ENCODE data around the gene PRDX5. TPM values are rescaled to one million over a fixed set of nuclear protein-coding genes. Genes with fewer than 3 reads are reported as not detected.

The PRDX5 gene
- total and polyA plus RNA-seq, 9 of the 15 experiments (the other 6 are each of a cell fraction or from before 2014, with no cell fraction given) = 40.8 to 327 (median 204) TPM

DNA sequence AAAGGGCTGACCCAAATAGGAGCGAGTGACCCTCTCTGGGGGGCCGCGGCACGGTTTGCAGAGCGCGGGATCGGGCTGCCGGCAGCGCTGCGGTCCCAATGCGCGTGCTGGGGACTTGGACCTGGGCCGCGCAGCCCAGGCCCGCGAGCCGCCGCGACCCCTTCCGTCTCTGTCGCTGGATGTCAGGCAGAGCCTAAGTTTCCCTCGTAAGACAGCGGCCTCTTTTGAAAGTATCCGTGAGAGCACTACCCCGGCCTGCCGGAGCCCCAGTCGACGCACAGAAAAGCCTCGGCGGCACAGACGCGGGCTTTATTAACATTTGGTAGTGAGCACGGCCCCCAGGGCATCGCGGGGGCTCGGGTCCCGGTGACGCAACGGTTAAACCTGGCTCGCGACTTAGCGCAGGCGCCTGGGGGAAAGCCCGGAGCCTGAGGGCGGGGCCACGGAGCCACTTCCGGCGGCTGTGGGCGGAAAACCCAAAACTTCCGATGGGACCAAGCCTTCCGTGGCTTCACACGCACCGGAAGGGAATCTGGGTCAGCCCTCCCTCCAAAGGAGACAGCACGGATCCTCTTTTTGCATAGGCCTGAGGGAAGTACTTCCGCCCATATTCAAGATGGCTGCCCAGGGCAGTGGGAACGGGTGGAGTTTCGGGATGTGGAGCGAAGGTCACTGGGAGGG, 48.2 kb upstream of the PRDX5 start (continued):
- peak; percentile 98 for TF ChIP-seq CXXC5 (CRISPR knock-in tag; IDR thresholded peaks at IDR 0.05)
- TF ChIP-seq PCBP1 (IDR thresholded peaks at IDR 0.05; ENCODE audit: low read depth, low read length, poor library complexity, severe bottlenecking) = no peak
- TF ChIP-seq TBL1XR1 (IDR thresholded peaks at IDR 0.05; ENCODE audit: low read length in 2 of 2) = peak in 1 of 2 experiments; percentile 52; a peak in 1 of 4 replicates
- TF ChIP-seq ZBED1 (IDR thresholded peaks at IDR 0.05) = no peak; the same call in 1 of the 2 replicates
- TF ChIP-seq POLR2AphosphoS5 (IDR thresholded peaks at IDR 0.05; ENCODE audit: control insufficient read depth, insufficient read depth, low read depth, low read length) = peak; percentile 65
- TF ChIP-seq, protein P1, sequence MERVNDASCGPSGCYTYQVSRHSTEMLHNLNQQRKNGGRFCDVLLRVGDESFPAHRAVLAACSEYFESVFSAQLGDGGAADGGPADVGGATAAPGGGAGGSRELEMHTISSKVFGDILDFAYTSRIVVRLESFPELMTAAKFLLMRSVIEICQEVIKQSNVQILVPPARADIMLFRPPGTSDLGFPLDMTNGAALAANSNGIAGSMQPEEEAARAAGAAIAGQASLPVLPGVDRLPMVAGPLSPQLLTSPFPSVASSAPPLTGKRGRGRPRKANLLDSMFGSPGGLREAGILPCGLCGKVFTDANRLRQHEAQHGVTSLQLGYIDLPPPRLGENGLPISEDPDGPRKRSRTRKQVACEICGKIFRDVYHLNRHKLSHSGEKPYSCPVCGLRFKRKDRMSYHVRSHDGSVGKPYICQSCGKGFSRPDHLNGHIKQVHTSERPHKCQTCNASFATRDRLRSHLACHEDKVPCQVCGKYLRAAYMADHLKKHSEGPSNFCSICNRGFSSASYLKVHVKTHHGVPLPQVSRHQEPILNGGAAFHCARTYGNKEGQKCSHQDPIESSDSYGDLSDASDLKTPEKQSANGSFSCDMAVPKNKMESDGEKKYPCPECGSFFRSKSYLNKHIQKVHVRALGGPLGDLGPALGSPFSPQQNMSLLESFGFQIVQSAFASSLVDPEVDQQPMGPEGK (CRISPR knock-in tag; IDR thresholded peaks at IDR 0.05; ENCODE audit: borderline replicate concordance) = no peak
- TF ChIP-seq BHLHE40 (IDR thresholded peaks at IDR 0.05; ENCODE audit: low read length) = no peak
- TF ChIP-seq RUNX1 (IDR thresholded peaks at IDR 0.05; ENCODE audit: low read depth) = no peak; the same call in 1 of the 2 replicates
- TF ChIP-seq ZKSCAN1 (IDR thresholded peaks at IDR 0.05; ENCODE audit: low read depth, low read length) = no peak
- TF ChIP-seq POLR2A (conservative IDR thresholded peaks at IDR 0.05) = peak; percentile 77
- no peak for TF ChIP-seq ZFP36 (IDR thresholded peaks at IDR 0.05; ENCODE audit: low read depth, low read length, partially characterized antibody)
- TF ChIP-seq CCAR2 (IDR thresholded peaks at IDR 0.05; ENCODE audit: low read depth, low read length) = no peak
- TF ChIP-seq, protein P2, sequence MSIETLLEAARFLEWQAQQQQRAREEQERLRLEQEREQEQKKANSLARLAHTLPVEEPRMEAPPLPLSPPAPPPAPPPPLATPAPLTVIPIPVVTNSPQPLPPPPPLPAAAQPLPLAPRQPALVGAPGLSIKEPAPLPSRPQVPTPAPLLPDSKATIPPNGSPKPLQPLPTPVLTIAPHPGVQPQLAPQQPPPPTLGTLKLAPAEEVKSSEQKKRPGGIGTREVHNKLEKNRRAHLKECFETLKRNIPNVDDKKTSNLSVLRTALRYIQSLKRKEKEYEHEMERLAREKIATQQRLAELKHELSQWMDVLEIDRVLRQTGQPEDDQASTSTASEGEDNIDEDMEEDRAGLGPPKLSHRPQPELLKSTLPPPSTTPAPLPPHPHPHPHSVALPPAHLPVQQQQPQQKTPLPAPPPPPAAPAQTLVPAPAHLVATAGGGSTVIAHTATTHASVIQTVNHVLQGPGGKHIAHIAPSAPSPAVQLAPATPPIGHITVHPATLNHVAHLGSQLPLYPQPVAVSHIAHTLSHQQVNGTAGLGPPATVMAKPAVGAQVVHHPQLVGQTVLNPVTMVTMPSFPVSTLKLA (conservative IDR thresholded peaks at IDR 0.05) = peak in 1 of 2 experiments; percentile 83; a peak in 2 of 4 replicates
- peak; percentile 10; the same call in 1 of the 2 replicates for TF ChIP-seq ZNF77 (CRISPR knock-in tag; IDR thresholded peaks at IDR 0.05)
- TF ChIP-seq SP1 (CRISPR knock-in tag; IDR thresholded peaks at IDR 0.05) = peak; percentile 98
- TF ChIP-seq STAT5B (CRISPR knock-in tag; IDR thresholded peaks at IDR 0.05) = no peak
- TF ChIP-seq ZNF175 (CRISPR knock-in tag; IDR thresholded peaks at IDR 0.05; ENCODE audit: low read depth) = peak; percentile 2
- TF ChIP-seq NFE2L1 (tag; IDR thresholded peaks at IDR 0.05; ENCODE audit: borderline replicate concordance, low read depth) = no peak
- TF ChIP-seq FOXA3 (CRISPR knock-in tag; conservative IDR thresholded peaks at IDR 0.05 in 1 of 2, IDR thresholded peaks at IDR 0.05 in 1 of 2) = peak in 1 of 2 experiments; percentile 58; a peak in 1 of 4 replicates
- peak; percentile 78 for TF ChIP-seq PHB (CRISPR knock-in tag; IDR thresholded peaks at IDR 0.05)
- 0 out of 2 replicates have a peak, but pooled peaks have one; percentile 14 for TF ChIP-seq TOE1 (IDR thresholded peaks at IDR 0.05; ENCODE audit: borderline replicate concordance)
- TF ChIP-seq TOE1 (CRISPR knock-in tag; IDR thresholded peaks at IDR 0.05; ENCODE audit: borderline replicate concordance, low read depth) = 0 out of 2 replicates have a peak, but pooled peaks have one; percentile 33
- no peak for TF ChIP-seq KAT8 (IDR thresholded peaks at IDR 0.05; ENCODE audit: low read depth)
